Measurements from ENCODE around the gene WFDC1. TPM values are rescaled to one million over a fixed set of nuclear protein-coding genes. Genes with fewer than 3 reads are reported as not detected.

Gene WFDC1
- total RNA-seq, 2 donors from 2014 or later, result 0.78 to 2.3 TPM

GRCh38 chr16:84282533-84282932 is 12.1 kb upstream of the WFDC1 start:
- no peak overlapping the region for H3K27ac ChIP-seq

GRCh38 chr16:84283314-84284153 is 11.1 kb upstream of the WFDC1 start:
- Histone ChIP-seq H3K4me3 (no peak overlapping the region), H3K27ac (no peak overlapping the region), H3K4me1 (no peaks in the 10 kb centered on the region), H3K36me3 (replicated peaks in 1 of 2; ENCODE audit: insufficient read depth in 1 of 2, low read depth in 2 of 2) (no peaks in the 10 kb centered on the region), H3K27me3 (no peaks in the 10 kb centered on the region), H3K9me3 (no peaks in the 10 kb centered on the region)
- DNase-seq (no peak), ATAC-seq (no peak)
- intact Hi-C loops (cut with DNase I), result no loop called here
- TF ChIP-seq CTCF (IDR thresholded peaks at IDR 0.05) (no peak), POLR2A (IDR thresholded peaks at IDR 0.05) (no peak)
- WGBS, 2 donors, result 61 to 62% methylated on average over 19 to 24 of the region's 24 CpGs

More at GRCh38 chr16:84282533-84282932, 12.1 kb upstream of the WFDC1 start:
- no peaks in the 10 kb centered on the region for H3K27me3 ChIP-seq
- 38 to 55% methylated on average over 6 of the region's 6 CpGs for WGBS, 2 donors
- DNase-seq (no peak), ATAC-seq (no peak)
- H3K36me3 ChIP-seq (replicated peaks in 1 of 2; ENCODE audit: insufficient read depth in 1 of 2, low read depth in 2 of 2), result no peaks in the 10 kb centered on the region
- TF ChIP-seq POLR2A (IDR thresholded peaks at IDR 0.05), result no peak
- no peak for TF ChIP-seq CTCF (IDR thresholded peaks at IDR 0.05)
- H3K4me1 ChIP-seq, result no peaks in the 10 kb centered on the region
- intact Hi-C loops (cut with DNase I), result no loop called here
- no peak overlapping the region for H3K4me3 ChIP-seq
- no peaks in the 10 kb centered on the region for H3K9me3 ChIP-seq

- no peaks in the 10 kb centered on the region for H3K4me1 ChIP-seq
- DNase-seq (peak; percentile 14 to 37 (median 30)), ATAC-seq (peak; percentile 59)
- no peaks in the 10 kb centered on the region for H3K9me3 ChIP-seq
- H3K27ac ChIP-seq, result no peak overlapping the region
- WGBS, 2 donors, result 37% methylated on average over 12 to 13 of the region's 13 CpGs
- no peaks in the 10 kb centered on the region for H3K27me3 ChIP-seq
- intact Hi-C loops (cut with DNase I), result no loop called here
- TF ChIP-seq POLR2A (IDR thresholded peaks at IDR 0.05) (no peak), CTCF (IDR thresholded peaks at IDR 0.05) (no peak)
- H3K4me3 ChIP-seq, result no peak overlapping the region
- H3K36me3 ChIP-seq (replicated peaks in 1 of 2; ENCODE audit: insufficient read depth in 1 of 2, low read depth in 2 of 2), result no peaks in the 10 kb centered on the region
Observed at GRCh38 chr16:84284154-84284722, 10.4 kb upstream of the WFDC1 start.

- peak; percentile 40 for ATAC-seq
- DNase-seq, result peak; percentile 7 to 21 (median 18)
- no peaks in the 10 kb centered on the region for H3K27me3 ChIP-seq
Observed at GRCh38 chr16:84286578-84287240, 8.0 kb upstream of the WFDC1 start.

More at GRCh38 chr16:84286578-84287240, 8.0 kb upstream of the WFDC1 start:
- H3K4me3 ChIP-seq, result no peak overlapping the region
- H3K9me3 ChIP-seq, result no peaks in the 10 kb centered on the region
- intact Hi-C loops (cut with DNase I), result no loop called here
- TF ChIP-seq CTCF (IDR thresholded peaks at IDR 0.05), result no peak
- no peaks in the 10 kb centered on the region for H3K4me1 ChIP-seq
- no peak overlapping the region for H3K27ac ChIP-seq
- no peaks in the 10 kb centered on the region for H3K36me3 ChIP-seq (replicated peaks in 1 of 2; ENCODE audit: insufficient read depth in 1 of 2, low read depth in 2 of 2)
- WGBS, 2 donors, result 57% methylated on average over 15 to 16 of the region's 16 CpGs
